Osteoblast (primary cell): ENCODE data around the gene NUDT8. TPM values are rescaled to one million over a fixed set of nuclear protein-coding genes. Genes with fewer than 3 reads are reported as not detected.

Experiments
- DNase-seq: peaks from one replicate; pipeline ENCODE4 v3.0.0; 2011; ENCODE audit warnings: low spot score, mixed read lengths; ENCODE audit not compliant: insufficient read length; ENCODE audit errors: missing footprints
- H2AFZ ChIP-seq: 2 replicates; pipeline ENCODE4 v1.6.0; 2011; ENCODE audit warnings: mild to moderate bottlenecking, low read length
- H3K27ac ChIP-seq: 2 replicates; pipeline ENCODE4 v1.5.1; 2011; ENCODE audit warnings: mild to moderate bottlenecking, low read depth, low read length, moderate library complexity
- H3K27me3 ChIP-seq: 2 replicates; pipeline ENCODE4 v1.6.0; 2012; ENCODE audit warnings: mild to moderate bottlenecking, control low read depth, inconsistent platforms, low read length, moderate library complexity; ENCODE audit not compliant: insufficient read depth
- H3K36me3 ChIP-seq: 2 replicates; pipeline ENCODE4 v1.5.1; 2011; ENCODE audit warnings: mild to moderate bottlenecking, low read length, control low read depth, moderate library complexity; ENCODE audit not compliant: insufficient read depth
- H3K4me1 ChIP-seq: 2 replicates; pipeline ENCODE4 v1.5.1; 2011; ENCODE audit warnings: mild to moderate bottlenecking, low read length, control low read depth, moderate library complexity; ENCODE audit not compliant: insufficient read depth
- H3K4me2 ChIP-seq: 2 replicates; pipeline ENCODE4 v1.6.0; 2011; ENCODE audit warnings: mild to moderate bottlenecking, low read length; ENCODE audit not compliant: insufficient read depth
- H3K4me3 ChIP-seq: fragments of 200-600 bp; sonication (generic); 3 replicates; pipeline ENCODE4 v1.5.1; 2012; ENCODE audit warnings: mild to moderate bottlenecking, low read length, inconsistent platforms; ENCODE audit not compliant: insufficient read depth
- H3K79me2 ChIP-seq: 2 replicates; pipeline ENCODE4 v1.6.0; 2012; ENCODE audit warnings: mild to moderate bottlenecking, low read length, control low read depth, inconsistent platforms; ENCODE audit not compliant: insufficient read depth
- H3K9me3 ChIP-seq: 2 replicates; pipeline ENCODE4 v1.5.1; 2011; ENCODE audit warnings: low read depth, low read length, control low read depth
- H4K20me1 ChIP-seq: 2 replicates; pipeline ENCODE4 v1.6.0; 2012; ENCODE audit warnings: mild to moderate bottlenecking, low read length, control low read depth; ENCODE audit not compliant: insufficient read depth
- CTCF ChIP-seq: IDR thresholded peaks from 2 replicates; pipeline ENCODE4 v1.5.1; 2011; ENCODE audit warnings: mild to moderate bottlenecking, low read depth, low read length, moderate library complexity; ENCODE audit errors: extremely low read depth
- total RNA-seq: library from RNA; depleted of rRNA; stranded (reverse); fragments of >200 nt; gene quantifications from 2 replicates; pipeline ENCODE4 v1.2.3, GENCODE V29; 2012

NUDT8 gene
- total RNA-seq, 1 donor, result 4.7 TPM

GRCh38 chr11:67648140-67648795 is 18.5 kb upstream of the NUDT8 start:
- no peak for TF ChIP-seq CTCF
- H3K36me3 ChIP-seq, result no peaks in the 10 kb centered on the region
- H3K4me2 ChIP-seq, result no peak overlapping the region
- no peaks in the 10 kb centered on the region for H3K9me3 ChIP-seq
- no peaks in the 10 kb centered on the region for H3K27me3 ChIP-seq
- peak; percentile 44 for DNase-seq
- no peaks in the 10 kb centered on the region for H3K4me1 ChIP-seq
- no peaks in the 10 kb centered on the region for H4K20me1 ChIP-seq
- no peak overlapping the region for H3K27ac ChIP-seq
- H3K79me2 ChIP-seq, result no peaks in the 10 kb centered on the region
- no peak overlapping the region for H2AFZ ChIP-seq
- no peak overlapping the region for H3K4me3 ChIP-seq

- H3K27me3 ChIP-seq, result no peaks in the 10 kb centered on the region
Observed at GRCh38 chr11:67647471-67647870, 17.7 kb upstream of the NUDT8 start.

GRCh38 chr11:67646535-67647336 is 17.0 kb upstream of the NUDT8 start:
- Histone ChIP-seq H4K20me1 (no peaks in the 10 kb centered on the region), H3K9me3 (no peaks in the 10 kb centered on the region), H2AFZ (no peak overlapping the region), H3K36me3 (no peaks in the 10 kb centered on the region), H3K4me1 (no peaks in the 10 kb centered on the region), H3K79me2 (no peaks in the 10 kb centered on the region), H3K4me3 (no peak overlapping the region), H3K27me3 (no peaks in the 10 kb centered on the region), H3K27ac (no peak overlapping the region), H3K4me2 (no peak overlapping the region)
- TF ChIP-seq CTCF, result no peak
- peak; percentile 69 for DNase-seq

More at GRCh38 chr11:67647471-67647870, 17.7 kb upstream of the NUDT8 start:
- peak; percentile 58 for DNase-seq
- no peak overlapping the region for H2AFZ ChIP-seq
- H3K4me2 ChIP-seq, result no peak overlapping the region
- H3K36me3 ChIP-seq, result no peaks in the 10 kb centered on the region
- no peak for TF ChIP-seq CTCF
- no peaks in the 10 kb centered on the region for H3K4me1 ChIP-seq
- H3K4me3 ChIP-seq, result no peak overlapping the region
- H3K9me3 ChIP-seq, result no peaks in the 10 kb centered on the region
- no peaks in the 10 kb centered on the region for H3K79me2 ChIP-seq
- H4K20me1 ChIP-seq, result no peaks in the 10 kb centered on the region
- H3K27ac ChIP-seq, result no peak overlapping the region
